Psoas muscle (tissue), 8 donors: ENCODE data around the gene CCNQ. TPM values are rescaled to one million over a fixed set of nuclear protein-coding genes. Genes with fewer than 3 reads are reported as not detected.

Experiments used
- ATAC-seq, 4 donors: fragments of 200-7000 bp; cut with Tn5 transposase; one replicate each; pipeline ENCODE4 v1.9.1; 2020; ENCODE audit warnings: moderate library complexity in 3 of 4, mild to moderate bottlenecking in 2 of 4
- DNase-seq, 2 donors: peaks; one replicate each; pipeline ENCODE4 v3.0.0-alpha.2; 2020
- H3K27ac ChIP-seq: fragments of 200-600 bp; one replicate; pipeline ENCODE4 v1.8.0; 2022
- H3K27me3 ChIP-seq, 3 donors: fragments of 200-600 bp in 1 of 3; one replicate each; pipeline versions ENCODE4 v1.6.1 to v1.8.0; 2013 to 2022; ENCODE audit warnings: low read length in 2 of 3, mild to moderate bottlenecking in 2 of 3, moderate library complexity in 1 of 3; ENCODE audit not compliant: insufficient read depth in 3 of 3
- H3K36me3 ChIP-seq, 2 donors: fragments of 200-600 bp in 1 of 2; one replicate each; pipeline versions ENCODE4 v1.6.1 to v1.8.0; 2013 to 2022; ENCODE audit warnings: low read depth in 1 of 2, mild to moderate bottlenecking in 1 of 2, moderate library complexity in 1 of 2; ENCODE audit not compliant: insufficient read depth in 1 of 2
- H3K4me1 ChIP-seq: fragments of 200-600 bp; one replicate; pipeline ENCODE4 v1.8.0; 2022
- H3K4me3 ChIP-seq: fragments of 200-600 bp; one replicate; pipeline ENCODE4 v1.8.0; 2022; ENCODE audit warnings: mild to moderate bottlenecking
- H3K9me3 ChIP-seq: fragments of 200-600 bp; one replicate; pipeline ENCODE4 v1.8.0; 2022
- WGBS, 3 donors: extraction: QIAGEN DNeasy Blood & Tissue Kit; methylation state at CpG; one replicate each; pipeline versions ENCODE4 v1.1.6 to v1.1.7; 2013; 5-methylcytosine and 5-hydroxymethylcytosine counted together
- intact Hi-C, 2 donors: fragments of 100-400 bp; cut with DNase I; formaldehyde crosslinking; loops; one replicate each; pipeline versions ENCODE4 v1.11.0 to v1.14.2; 2022
- polyA plus RNA-seq, 3 donors: library from polyadenylated mRNA; stranded (reverse); fragments of 200-250 nt; gene quantifications; one replicate each; pipeline ENCODE4 v1.2.3, GENCODE V29; 2013
- total RNA-seq, 4 donors: library from RNA; stranded (reverse); fragmentation: NEBNext Ultra II Directional in 2 of 4; extraction: Animal tissue kit (Norgen Biotek cat#: 25700) in 2 of 4; gene quantifications; one replicate each; pipeline versions ENCODE4 v1.2.1 to v1.2.4, GENCODE V29; 2021 to 2023
- TF ChIP-seq, protein P1 (sequence below): fragments of 200-600 bp; IDR thresholded peaks from one replicate; pipeline ENCODE4 v1.8.0; 2022; ENCODE audit warnings: antibody characterized with exemption
- donor health status: healthy with polysubstance abuse.
- donor health status: DM: no; HTN: no; CAD: no; lungs with moderate emphysema.
- donor health status: Bipolar disorder and iron deficiency.
- donor health status: healthy.
- donor health status: DM: yes; HTN: yes; CAD: no.
- donor health status: DM: no; HTN: no; CAD: no.
- donor health status: DM: no; HTN: no; CAD: no.
- donor health status: DM: yes; HTN: yes; CAD: no.

Gene CCNQ
- total and polyA plus RNA-seq, 7 donors, result 17.0 to 53.5 (median 34.3) TPM

DNA sequence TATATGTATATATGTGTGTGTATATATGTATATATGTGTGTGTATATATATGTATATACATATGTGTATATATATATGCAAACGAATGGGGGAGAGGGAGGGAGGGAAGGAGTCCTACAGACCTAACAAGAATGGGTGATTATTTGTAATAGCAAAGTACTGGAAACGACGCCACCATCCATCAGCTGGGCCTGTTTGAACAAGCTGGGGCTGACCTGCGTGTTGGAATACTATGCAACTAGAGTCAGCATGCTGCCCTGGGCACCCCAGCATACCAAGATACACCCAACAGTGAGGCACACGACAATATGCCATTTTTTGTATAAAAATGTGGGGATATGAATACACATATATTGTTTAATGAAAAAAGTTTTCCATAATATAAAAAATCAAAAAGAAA is 21.6 kb upstream of the CCNQ start:
- no peaks in the 10 kb centered on the region for H3K9me3 ChIP-seq
- WGBS, 3 donors, result 78 to 88% (median 84%) methylated on average over 5 of the region's 5 CpGs
- intact Hi-C loops, result no loop called here
- TF ChIP-seq, protein P1, sequence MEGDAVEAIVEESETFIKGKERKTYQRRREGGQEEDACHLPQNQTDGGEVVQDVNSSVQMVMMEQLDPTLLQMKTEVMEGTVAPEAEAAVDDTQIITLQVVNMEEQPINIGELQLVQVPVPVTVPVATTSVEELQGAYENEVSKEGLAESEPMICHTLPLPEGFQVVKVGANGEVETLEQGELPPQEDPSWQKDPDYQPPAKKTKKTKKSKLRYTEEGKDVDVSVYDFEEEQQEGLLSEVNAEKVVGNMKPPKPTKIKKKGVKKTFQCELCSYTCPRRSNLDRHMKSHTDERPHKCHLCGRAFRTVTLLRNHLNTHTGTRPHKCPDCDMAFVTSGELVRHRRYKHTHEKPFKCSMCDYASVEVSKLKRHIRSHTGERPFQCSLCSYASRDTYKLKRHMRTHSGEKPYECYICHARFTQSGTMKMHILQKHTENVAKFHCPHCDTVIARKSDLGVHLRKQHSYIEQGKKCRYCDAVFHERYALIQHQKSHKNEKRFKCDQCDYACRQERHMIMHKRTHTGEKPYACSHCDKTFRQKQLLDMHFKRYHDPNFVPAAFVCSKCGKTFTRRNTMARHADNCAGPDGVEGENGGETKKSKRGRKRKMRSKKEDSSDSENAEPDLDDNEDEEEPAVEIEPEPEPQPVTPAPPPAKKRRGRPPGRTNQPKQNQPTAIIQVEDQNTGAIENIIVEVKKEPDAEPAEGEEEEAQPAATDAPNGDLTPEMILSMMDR, result no peak
- no peak for DNase-seq
- peaks cover 0 to 33% (median 0%) of the 10 kb centered on the region in 3 donors for H3K27me3 ChIP-seq
- H3K4me3 ChIP-seq, result no peak overlapping the region
- ATAC-seq, result no peak
- no peak overlapping the region for H3K27ac ChIP-seq
- no peaks in the 10 kb centered on the region for H3K4me1 ChIP-seq
- H3K36me3 ChIP-seq, result no peaks in the 10 kb centered on the region

DNA sequence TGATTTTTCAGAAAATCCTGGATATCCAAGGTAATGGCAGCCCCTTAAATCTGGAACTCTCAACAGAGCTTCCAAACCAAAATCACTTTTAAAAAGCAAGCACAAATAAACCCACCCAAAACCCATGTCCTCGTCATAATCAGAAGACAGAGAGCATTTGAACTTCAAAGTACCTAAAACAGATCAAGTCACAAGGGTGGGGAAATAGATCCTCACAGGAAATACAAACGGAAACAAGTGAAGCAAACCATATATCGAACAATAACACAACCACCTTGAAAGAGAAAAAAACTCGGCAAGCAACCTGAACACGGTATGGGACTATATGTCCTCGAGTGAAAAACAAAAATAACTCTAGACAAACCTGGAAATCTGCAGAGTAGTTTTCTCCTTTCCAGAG is 15.9 kb upstream of the CCNQ start:
- intact Hi-C loops, result loop anchor here (5.0 to 10.0 kb wide), 2 partner anchors 52 to 60 kb away; no protein-coding TSS in a partner anchor
- no peaks in the 10 kb centered on the region for H3K36me3 ChIP-seq
- no peak overlapping the region for H3K4me3 ChIP-seq
- WGBS, 3 donors, result 70 to 74% (median 72%) methylated on average over 6 of the region's 6 CpGs
- DNase-seq (no peak), ATAC-seq (no peak)
- no peaks in the 10 kb centered on the region for H3K4me1 ChIP-seq
- TF ChIP-seq, protein P1, result no peak
- H3K27ac ChIP-seq, result no peak overlapping the region
- peaks cover 0 to 55% (median 4%) of the 10 kb centered on the region in 3 donors for H3K27me3 ChIP-seq
- no peaks in the 10 kb centered on the region for H3K9me3 ChIP-seq

DNA sequence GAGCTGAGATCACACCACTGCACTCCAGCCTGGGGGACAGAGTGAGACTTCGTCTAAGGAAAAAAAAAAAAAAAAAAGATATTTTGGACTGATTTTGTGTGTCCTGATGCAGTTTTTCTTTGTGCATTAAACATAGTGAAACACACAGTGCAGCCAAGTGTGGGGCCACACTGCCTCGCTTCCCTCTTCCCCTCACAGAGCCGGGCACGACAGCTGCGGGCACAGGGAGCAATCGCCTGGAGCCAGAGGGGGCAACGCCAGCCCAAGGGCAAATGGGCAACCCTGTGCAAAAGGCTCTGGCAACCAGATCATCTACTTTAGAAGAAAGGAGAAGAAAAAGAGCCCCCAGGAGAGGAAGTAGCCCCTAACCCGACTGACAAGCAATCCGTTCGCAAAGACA is 13.5 kb upstream of the CCNQ start:
- intact Hi-C loops, result loop anchor here (5.0 to 10.0 kb wide), 2 partner anchors 55 to 58 kb away; no protein-coding TSS in a partner anchor
- DNase-seq (no peak), ATAC-seq (no peak)
- 68 to 72% (median 70%) methylated on average over 6 to 10 of the region's 10 CpGs for WGBS, 3 donors
- Histone ChIP-seq H3K36me3 (no peaks in the 10 kb centered on the region), H3K27me3 (peaks cover 0 to 43% (median 4%) of the 10 kb centered on the region in 3 donors), H3K4me3 (no peak overlapping the region), H3K27ac (no peak overlapping the region), H3K4me1 (no peaks in the 10 kb centered on the region), H3K9me3 (no peaks in the 10 kb centered on the region)
- TF ChIP-seq, protein P1, result no peak

DNA sequence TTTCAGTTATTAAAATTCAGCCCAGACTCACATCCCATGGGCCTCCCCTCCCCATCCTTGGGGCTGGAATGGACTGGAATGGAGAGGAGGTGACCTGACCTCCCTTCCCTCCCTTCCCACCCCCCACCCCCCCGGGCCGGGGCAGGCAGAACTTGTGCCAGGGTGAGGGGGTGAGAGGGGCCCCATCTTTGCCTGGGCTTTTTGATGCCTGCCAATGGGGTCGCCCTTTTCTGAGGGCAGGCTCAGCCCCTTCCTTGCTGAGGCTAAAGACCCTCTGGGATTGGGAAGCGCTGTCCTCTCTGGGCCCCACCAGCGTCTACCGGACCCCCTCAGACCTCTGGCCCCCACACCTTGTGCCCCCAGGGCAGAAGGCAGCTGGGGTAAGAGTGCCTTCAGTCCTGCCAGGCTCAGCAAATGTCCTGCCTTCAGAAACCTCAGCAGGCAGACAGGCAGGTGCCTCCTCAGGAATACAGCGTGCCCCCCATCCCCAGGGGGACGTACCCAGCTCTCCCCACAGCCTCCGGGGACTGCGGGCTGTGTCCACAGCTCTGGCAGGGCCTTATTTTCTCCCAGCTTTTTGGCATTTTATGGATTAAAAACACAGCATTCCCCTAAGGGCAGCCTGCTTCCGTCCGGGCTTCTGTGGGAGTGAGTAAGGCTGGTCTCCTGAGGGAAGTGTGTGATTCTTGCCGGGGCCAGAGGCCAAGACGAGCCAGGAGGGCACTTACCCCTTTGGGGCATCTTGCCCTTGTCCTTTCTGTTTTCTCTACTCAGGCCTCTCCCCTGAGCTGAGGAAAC is 12.6 kb upstream of the CCNQ start:
- DNase-seq (no peak), ATAC-seq (no peak)
- no peak overlapping the region for H3K4me3 ChIP-seq
- H3K27me3 ChIP-seq, result peaks cover 0 to 37% (median 4%) of the 10 kb centered on the region in 3 donors
- intact Hi-C loops, result loop anchor here (5.0 to 10.0 kb wide), 2 partner anchors 56 to 57 kb away; no protein-coding TSS in a partner anchor
- TF ChIP-seq, protein P1, result no peak
- no peak overlapping the region for H3K27ac ChIP-seq
- WGBS, 3 donors, result 64 to 74% (median 70%) methylated on average over 11 to 14 of the region's 14 CpGs
- H3K36me3 ChIP-seq, result no peaks in the 10 kb centered on the region
- no peaks in the 10 kb centered on the region for H3K9me3 ChIP-seq
- no peaks in the 10 kb centered on the region for H3K4me1 ChIP-seq
